ENCODE data around the gene MCEMP1.
"Not testable (repeated sequence)": the region's sequence is repeated elsewhere in the genome, so short reads cannot be mapped to it uniquely, and the experiment has no call there.

Gene MCEMP1

GRCh38 chr19:7636691-7637373, 40.1 kb upstream of the MCEMP1 start, which contains the start of gene STXBP2:
TSS of gene STXBP2 (plus strand) at chr19:7637110. CDS start at chr19:7637150, 40 bp downstream.
- H3K27ac ChIP-seq (ENCODE audit: low read depth, low read length) = peak within 1 kb of the TSS; percentile 25; the same call in 1 of the 2 replicates
- H3K9me3 ChIP-seq (ENCODE audit: insufficient read depth, low read depth, low read length) = no peaks in the 10 kb centered on the region

GRCh38 chr19:7637374-7638256, 39.3 kb upstream of the MCEMP1 start:
- H3K4me1 ChIP-seq (ENCODE audit: insufficient read depth, low read length) = no peaks in the 10 kb centered on the region
- no peaks in the 10 kb centered on the region for H3K36me3 ChIP-seq (ENCODE audit: insufficient read depth, low read length)
- H3K9ac ChIP-seq (ENCODE audit: low read depth, low read length) = peak overlapping the region; percentile 71
- H3K27ac ChIP-seq (ENCODE audit: low read depth, low read length) = peak overlapping the region; percentile 25; the same call in 1 of the 2 replicates
- WGBS = 43% methylated on average over 29 of the region's 30 CpGs
- H3K27me3 ChIP-seq (ENCODE audit: insufficient read depth, low read length) = peaks cover 22% of the 10 kb centered on the region
- peak overlapping the region; percentile 82 for H3K4me3 ChIP-seq (ENCODE audit: low read length)
- no peaks in the 10 kb centered on the region for H3K9me3 ChIP-seq (ENCODE audit: insufficient read depth, low read depth, low read length)

More at GRCh38 chr19:7636691-7637373, 40.1 kb upstream of the MCEMP1 start, which contains the start of gene STXBP2:
- Histone ChIP-seq H3K4me3 (ENCODE audit: low read length) (peak within 1 kb of the TSS; percentile 82), H3K9ac (ENCODE audit: low read depth, low read length) (peak within 1 kb of the TSS; percentile 71), H3K4me1 (ENCODE audit: insufficient read depth, low read length) (no peaks in the 10 kb centered on the region), H3K27me3 (ENCODE audit: insufficient read depth, low read length) (peaks cover 22% of the 10 kb centered on the region), H3K36me3 (ENCODE audit: insufficient read depth, low read length) (peaks cover 2% of the 10 kb centered on the region; the same call in 1 of the 2 replicates)
- WGBS = 10% methylated on average over 61 of the region's 61 CpGs

- no peaks in the 10 kb centered on the region for H3K4me1 ChIP-seq (ENCODE audit: insufficient read depth, low read length)
- H3K36me3 ChIP-seq (ENCODE audit: insufficient read depth, low read length) = no peaks in the 10 kb centered on the region
- no peak overlapping the region for H3K9ac ChIP-seq (ENCODE audit: low read depth, low read length)
- H3K27ac ChIP-seq (ENCODE audit: low read depth, low read length) = no peak overlapping the region
- peaks cover 22% of the 10 kb centered on the region for H3K27me3 ChIP-seq (ENCODE audit: insufficient read depth, low read length)
- 91% methylated on average over 12 of the region's 12 CpGs for WGBS
- H3K9me3 ChIP-seq (ENCODE audit: insufficient read depth, low read depth, low read length) = no peaks in the 10 kb centered on the region
- H3K4me3 ChIP-seq (ENCODE audit: low read length) = no peak overlapping the region
Observed at GRCh38 chr19:7638802-7639465, 38.0 kb upstream of the MCEMP1 start.

GRCh38 chr19:7639863-7640348, 37.0 kb upstream of the MCEMP1 start:
- H3K36me3 ChIP-seq (ENCODE audit: insufficient read depth, low read length) = no peaks in the 10 kb centered on the region
- WGBS = 94% methylated on average over 13 of the region's 13 CpGs
- H3K4me1 ChIP-seq (ENCODE audit: insufficient read depth, low read length) = no peaks in the 10 kb centered on the region
- no peak overlapping the region for H3K27ac ChIP-seq (ENCODE audit: low read depth, low read length)
- H3K9ac ChIP-seq (ENCODE audit: low read depth, low read length) = no peak overlapping the region
- H3K4me3 ChIP-seq (ENCODE audit: low read length) = no peak overlapping the region
- H3K9me3 ChIP-seq (ENCODE audit: insufficient read depth, low read depth, low read length) = no peaks in the 10 kb centered on the region
- H3K27me3 ChIP-seq (ENCODE audit: insufficient read depth, low read length) = peaks cover 18% of the 10 kb centered on the region

GRCh38 chr19:7640803-7641202, 36.1 kb upstream of the MCEMP1 start:
- Histone ChIP-seq H3K27me3 (ENCODE audit: insufficient read depth, low read length) (peaks cover 9% of the 10 kb centered on the region), H3K4me1 (ENCODE audit: insufficient read depth, low read length) (no peaks in the 10 kb centered on the region), H3K36me3 (ENCODE audit: insufficient read depth, low read length) (no peaks in the 10 kb centered on the region), H3K9ac (ENCODE audit: low read depth, low read length) (no peak overlapping the region), H3K27ac (ENCODE audit: low read depth, low read length) (no peak overlapping the region), H3K4me3 (ENCODE audit: low read length) (no peak overlapping the region), H3K9me3 (ENCODE audit: insufficient read depth, low read depth, low read length) (no peaks in the 10 kb centered on the region)
- 95% methylated on average over 11 of the region's 11 CpGs for WGBS

- Histone ChIP-seq H3K9me3 (ENCODE audit: insufficient read depth, low read depth, low read length) (no peaks in the 10 kb centered on the region), H3K27me3 (ENCODE audit: insufficient read depth, low read length) (peaks cover 2% of the 10 kb centered on the region), H3K27ac (ENCODE audit: low read depth, low read length) (no peak overlapping the region), H3K9ac (ENCODE audit: low read depth, low read length) (no peak overlapping the region), H3K4me1 (ENCODE audit: insufficient read depth, low read length) (no peaks in the 10 kb centered on the region), H3K4me3 (ENCODE audit: low read length) (no peak overlapping the region), H3K36me3 (ENCODE audit: insufficient read depth, low read length) (no peaks in the 10 kb centered on the region)
- WGBS = 90% methylated on average over 41 of the region's 43 CpGs
Observed at GRCh38 chr19:7641290-7642276, 35.3 kb upstream of the MCEMP1 start.

- Histone ChIP-seq H3K9ac (ENCODE audit: low read depth, low read length) (no peak overlapping the region), H3K36me3 (ENCODE audit: insufficient read depth, low read length) (no peaks in the 10 kb centered on the region)
- 95% methylated on average over 27 of the region's 27 CpGs for WGBS
Observed at GRCh38 chr19:7642295-7643030, 34.4 kb upstream of the MCEMP1 start.

GRCh38 chr19:7643031-7643415, 33.9 kb upstream of the MCEMP1 start:
- WGBS = 95% methylated on average over 8 of the region's 8 CpGs
- H3K27ac ChIP-seq (ENCODE audit: low read depth, low read length) = no peak overlapping the region

More at GRCh38 chr19:7642295-7643030, 34.4 kb upstream of the MCEMP1 start:
- H3K9me3 ChIP-seq (ENCODE audit: insufficient read depth, low read depth, low read length) = no peaks in the 10 kb centered on the region
- no peaks in the 10 kb centered on the region for H3K27me3 ChIP-seq (ENCODE audit: insufficient read depth, low read length)
- H3K4me1 ChIP-seq (ENCODE audit: insufficient read depth, low read length) = no peaks in the 10 kb centered on the region
- no peak overlapping the region for H3K4me3 ChIP-seq (ENCODE audit: low read length)
- no peak overlapping the region for H3K27ac ChIP-seq (ENCODE audit: low read depth, low read length)

GRCh38 chr19:7643629-7644549, 33.0 kb upstream of the MCEMP1 start:
- not testable (repeated sequence) for H3K9me3 ChIP-seq (ENCODE audit: insufficient read depth, low read depth, low read length); H3K27ac ChIP-seq (ENCODE audit: low read depth, low read length); H3K4me3 ChIP-seq (ENCODE audit: low read length)

More at GRCh38 chr19:7643031-7643415, 33.9 kb upstream of the MCEMP1 start:
- Histone ChIP-seq H3K4me1 (ENCODE audit: insufficient read depth, low read length) (no peaks in the 10 kb centered on the region), H3K27me3 (ENCODE audit: insufficient read depth, low read length) (no peaks in the 10 kb centered on the region), H3K9ac (ENCODE audit: low read depth, low read length) (no peak overlapping the region), H3K9me3 (ENCODE audit: insufficient read depth, low read depth, low read length) (no peaks in the 10 kb centered on the region), H3K36me3 (ENCODE audit: insufficient read depth, low read length) (no peaks in the 10 kb centered on the region), H3K4me3 (ENCODE audit: low read length) (no peak overlapping the region)

More at GRCh38 chr19:7643629-7644549, 33.0 kb upstream of the MCEMP1 start:
- H3K9ac ChIP-seq (ENCODE audit: low read depth, low read length); H3K36me3 ChIP-seq (ENCODE audit: insufficient read depth, low read length); H3K4me1 ChIP-seq (ENCODE audit: insufficient read depth, low read length); H3K27me3 ChIP-seq (ENCODE audit: insufficient read depth, low read length): not testable (repeated sequence)
- WGBS = 74% methylated on average over 10 of the region's 10 CpGs
